ENCODE measurements around the gene ARL15.
A peak's percentile ranks its signal among the peaks of the same experiment; 100 is the strongest.
"Not testable (repeated sequence)": the region's sequence is repeated elsewhere in the genome, so short reads cannot be mapped to it uniquely, and the experiment has no call there.

Gene ARL15

GRCh38 chr5:53871775-53872174 lies 438.6 kb downstream of the ARL15 start:
- H3K9me3 Mint-ChIP-seq = peaks cover 26% of the 10 kb centered on the region
- DNase-seq = no peak
- H3K27me3 Mint-ChIP-seq (ENCODE audit: low read depth, poor library complexity) = peaks cover 3% of the 10 kb centered on the region
- H3K36me3 Mint-ChIP-seq (ENCODE audit: low read depth) = peaks cover 14% of the 10 kb centered on the region
- no peak overlapping the region for H3K27ac Mint-ChIP-seq
- no peak overlapping the region for H3K4me3 Mint-ChIP-seq
- no peak for TF ChIP-seq CTCF (IDR thresholded peaks at IDR 0.05)
- H3K4me1 Mint-ChIP-seq = peaks cover 14% of the 10 kb centered on the region

GRCh38 chr5:53871050-53871449 lies 439.3 kb downstream of the ARL15 start:
- no peak for TF ChIP-seq CTCF (IDR thresholded peaks at IDR 0.05)
- Mint-ChIP-seq H3K9me3 (peaks cover 33% of the 10 kb centered on the region), H3K4me1 (peaks cover 14% of the 10 kb centered on the region), H3K27me3 (ENCODE audit: low read depth, poor library complexity) (peaks cover 3% of the 10 kb centered on the region), H3K27ac (peak overlapping the region; percentile 41), H3K4me3 (no peak overlapping the region), H3K36me3 (ENCODE audit: low read depth) (peaks cover 14% of the 10 kb centered on the region)
- DNase-seq = no peak

- Mint-ChIP-seq H3K27me3 (ENCODE audit: low read depth, poor library complexity) (peaks cover 3% of the 10 kb centered on the region), H3K4me3 (no peak overlapping the region), H3K36me3 (ENCODE audit: low read depth) (peaks cover 15% of the 10 kb centered on the region), H3K27ac (no peak overlapping the region), H3K4me1 (no peaks in the 10 kb centered on the region), H3K9me3 (peaks cover 54% of the 10 kb centered on the region)
- DNase-seq = no peak
- no peak for TF ChIP-seq CTCF (IDR thresholded peaks at IDR 0.05)
Observed at GRCh38 chr5:53858700-53859456, 451.5 kb downstream of the ARL15 start.

- no peak for DNase-seq
- H3K4me3 Mint-ChIP-seq = no peak overlapping the region
- H3K4me1 Mint-ChIP-seq = no peaks in the 10 kb centered on the region
- H3K27me3 Mint-ChIP-seq (ENCODE audit: low read depth, poor library complexity) = no peaks in the 10 kb centered on the region
- H3K9me3 Mint-ChIP-seq = peaks cover 74% of the 10 kb centered on the region
- TF ChIP-seq CTCF (IDR thresholded peaks at IDR 0.05) = no peak
- H3K36me3 Mint-ChIP-seq (ENCODE audit: low read depth) = peaks cover 21% of the 10 kb centered on the region
- H3K27ac Mint-ChIP-seq = no peak overlapping the region
Observed at GRCh38 chr5:53856506-53856905, 453.9 kb downstream of the ARL15 start.

GRCh38 chr5:53836851-53837430 lies 473.4 kb downstream of the ARL15 start:
- peaks cover 58% of the 10 kb centered on the region for H3K9me3 Mint-ChIP-seq
- H3K36me3 Mint-ChIP-seq (ENCODE audit: low read depth) = peaks cover 27% of the 10 kb centered on the region
- not testable (repeated sequence) for H3K27me3 Mint-ChIP-seq (ENCODE audit: low read depth, poor library complexity); H3K4me1 Mint-ChIP-seq; H3K4me3 Mint-ChIP-seq; H3K27ac Mint-ChIP-seq; DNase-seq

- DNase-seq = no peak
- no peak overlapping the region for H3K4me3 Mint-ChIP-seq
- peaks cover 18% of the 10 kb centered on the region for H3K36me3 Mint-ChIP-seq (ENCODE audit: low read depth)
- no peak overlapping the region for H3K27ac Mint-ChIP-seq
- TF ChIP-seq CTCF (IDR thresholded peaks at IDR 0.05) = no peak
- peaks cover 53% of the 10 kb centered on the region for H3K9me3 Mint-ChIP-seq
- peaks cover 3% of the 10 kb centered on the region for H3K27me3 Mint-ChIP-seq (ENCODE audit: low read depth, poor library complexity)
- H3K4me1 Mint-ChIP-seq = no peaks in the 10 kb centered on the region
Observed at GRCh38 chr5:53834500-53834899, 475.9 kb downstream of the ARL15 start.

All from nephron progenitor cell (in vitro differentiated cells).